ES-I3 (cell line): ENCODE measurements around the gene NRIP1.

Source experiments
- H3K36me3 ChIP-seq: 2 replicates; pipeline ENCODE4 v1.6.1; 2013; ENCODE audit warnings: mild to moderate bottlenecking, low read length, control low read depth, moderate library complexity; ENCODE audit not compliant: insufficient read depth
- H3K4me1 ChIP-seq: 2 replicates; pipeline ENCODE4 v1.6.1; 2013; ENCODE audit warnings: mild to moderate bottlenecking, control low read depth, low read length; ENCODE audit not compliant: insufficient read depth
- H3K9ac ChIP-seq: 2 replicates; pipeline ENCODE4 v1.6.1; 2013; ENCODE audit warnings: low read depth, mild to moderate bottlenecking, low read length, moderate library complexity
- H3K9me3 ChIP-seq: 2 replicates; pipeline ENCODE4 v1.6.1; 2013; ENCODE audit warnings: mild to moderate bottlenecking, low read length, moderate library complexity; ENCODE audit not compliant: control insufficient read depth, insufficient read depth

The NRIP1 gene

GRCh38 chr21:14975136-14975919, 89.5 kb downstream of the NRIP1 start:
- H3K9ac ChIP-seq = no peak overlapping the region
- H3K4me1 ChIP-seq = no peaks in the 10 kb centered on the region
- H3K9me3 ChIP-seq = no peaks in the 10 kb centered on the region
- H3K36me3 ChIP-seq = no peaks in the 10 kb centered on the region

GRCh38 chr21:14972678-14973077, 92.1 kb downstream of the NRIP1 start:
- H3K9me3 ChIP-seq = no peaks in the 10 kb centered on the region
- H3K9ac ChIP-seq = no peak overlapping the region
- no peaks in the 10 kb centered on the region for H3K4me1 ChIP-seq
- peaks cover 6% of the 10 kb centered on the region; the same call in 1 of the 2 replicates for H3K36me3 ChIP-seq

- peaks cover 16% of the 10 kb centered on the region; the same call in 1 of the 2 replicates for H3K36me3 ChIP-seq
- no peaks in the 10 kb centered on the region; the same call in 1 of the 2 replicates for H3K9me3 ChIP-seq
- H3K4me1 ChIP-seq = no peaks in the 10 kb centered on the region
- H3K9ac ChIP-seq = no peak overlapping the region
Measured at GRCh38 chr21:14968821-14969220, 96.0 kb downstream of the NRIP1 start.

GRCh38 chr21:14968029-14968428, 96.8 kb downstream of the NRIP1 start:
- H3K4me1 ChIP-seq = no peaks in the 10 kb centered on the region
- H3K9ac ChIP-seq = no peak overlapping the region
- no peaks in the 10 kb centered on the region; the same call in 1 of the 2 replicates for H3K9me3 ChIP-seq
- H3K36me3 ChIP-seq = peaks cover 16% of the 10 kb centered on the region; the same call in 1 of the 2 replicates

- Histone ChIP-seq H3K4me1 (no peaks in the 10 kb centered on the region), H3K9ac (no peak overlapping the region), H3K9me3 (no peaks in the 10 kb centered on the region; the same call in 1 of the 2 replicates), H3K36me3 (peaks cover 16% of the 10 kb centered on the region; the same call in 1 of the 2 replicates)
Measured at GRCh38 chr21:14964621-14965020, 100.2 kb downstream of the NRIP1 start.

- peaks cover 8% of the 10 kb centered on the region; the same call in 1 of the 2 replicates for H3K36me3 ChIP-seq
- H3K4me1 ChIP-seq = no peaks in the 10 kb centered on the region
- no peaks in the 10 kb centered on the region; the same call in 1 of the 2 replicates for H3K9me3 ChIP-seq
- H3K9ac ChIP-seq = no peak overlapping the region
Measured at GRCh38 chr21:14962217-14962616, 102.6 kb downstream of the NRIP1 start.

- no peak overlapping the region for H3K9ac ChIP-seq
- H3K4me1 ChIP-seq = no peaks in the 10 kb centered on the region
- H3K36me3 ChIP-seq = peaks cover 6% of the 10 kb centered on the region; the same call in 1 of the 2 replicates
- no peaks in the 10 kb centered on the region; the same call in 1 of the 2 replicates for H3K9me3 ChIP-seq
Measured at GRCh38 chr21:14961502-14961901, 103.3 kb downstream of the NRIP1 start.

GRCh38 chr21:14959343-14959742, 105.5 kb downstream of the NRIP1 start:
- Histone ChIP-seq H3K36me3 (no peaks in the 10 kb centered on the region), H3K9ac (no peak overlapping the region), H3K9me3 (no peaks in the 10 kb centered on the region; the same call in 1 of the 2 replicates), H3K4me1 (no peaks in the 10 kb centered on the region)

GRCh38 chr21:14957836-14958235, 107.0 kb downstream of the NRIP1 start:
- no peaks in the 10 kb centered on the region for H3K36me3 ChIP-seq
- no peaks in the 10 kb centered on the region for H3K4me1 ChIP-seq
- H3K9me3 ChIP-seq = no peaks in the 10 kb centered on the region
- no peak overlapping the region for H3K9ac ChIP-seq

GRCh38 chr21:14956807-14957206, 108.0 kb downstream of the NRIP1 start:
- H3K9ac ChIP-seq = no peak overlapping the region
- H3K36me3 ChIP-seq = no peaks in the 10 kb centered on the region
- H3K9me3 ChIP-seq = no peaks in the 10 kb centered on the region
- no peaks in the 10 kb centered on the region for H3K4me1 ChIP-seq

- Histone ChIP-seq H3K9ac (no peak overlapping the region), H3K4me1 (no peaks in the 10 kb centered on the region), H3K9me3 (no peaks in the 10 kb centered on the region), H3K36me3 (no peaks in the 10 kb centered on the region)
Measured at GRCh38 chr21:14955936-14956520, 108.8 kb downstream of the NRIP1 start.

- Histone ChIP-seq H3K4me1 (no peaks in the 10 kb centered on the region), H3K9me3 (peaks cover 2% of the 10 kb centered on the region; the same call in 1 of the 2 replicates), H3K9ac (no peak overlapping the region), H3K36me3 (no peaks in the 10 kb centered on the region; the same call in 1 of the 2 replicates)
Measured at GRCh38 chr21:14952916-14953315, 111.9 kb downstream of the NRIP1 start.

- H3K9me3 ChIP-seq = peaks cover 2% of the 10 kb centered on the region; the same call in 1 of the 2 replicates
- H3K4me1 ChIP-seq = no peaks in the 10 kb centered on the region
- no peak overlapping the region for H3K9ac ChIP-seq
- H3K36me3 ChIP-seq = no peaks in the 10 kb centered on the region; the same call in 1 of the 2 replicates
Measured at GRCh38 chr21:14949603-14950002, 115.2 kb downstream of the NRIP1 start.

GRCh38 chr21:14947613-14948160, 117.1 kb downstream of the NRIP1 start:
- peaks cover 2% of the 10 kb centered on the region; the same call in 1 of the 2 replicates for H3K9me3 ChIP-seq
- H3K9ac ChIP-seq = no peak overlapping the region
- H3K36me3 ChIP-seq = no peaks in the 10 kb centered on the region; the same call in 1 of the 2 replicates
- H3K4me1 ChIP-seq = no peaks in the 10 kb centered on the region
